NCI-H1417 (cell line): ENCODE data around the gene CHST3.
"Not testable (repeated sequence)": the region's sequence is repeated elsewhere in the genome, so short reads cannot be mapped to it uniquely, and the experiment has no call there.

ENCODE experiments used
- DNase-seq, 3 experiments: peaks; one replicate each; lab custom pipeline; 2025; lab: John Stamatoyannopoulos, UW

Gene CHST3

DNA sequence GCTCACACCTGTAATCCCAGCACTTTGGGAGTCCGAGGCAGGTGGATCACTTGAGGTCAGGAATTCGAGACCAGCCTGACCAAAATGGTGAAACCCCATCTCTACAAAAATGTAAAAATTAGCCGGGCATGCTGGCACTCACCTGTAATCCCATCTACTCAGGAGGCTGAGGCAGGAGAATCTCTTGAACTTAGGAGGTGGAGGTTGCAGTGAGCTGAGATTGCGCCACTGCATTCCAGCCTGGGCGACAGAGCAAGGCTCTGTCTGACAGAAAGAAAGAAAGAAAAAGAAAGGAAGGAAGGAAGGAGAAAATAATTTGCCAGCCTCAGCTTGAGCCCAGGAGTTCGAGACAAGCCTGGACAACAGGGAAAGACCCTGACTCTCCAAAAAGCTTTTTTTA lies 24.7 kb downstream of the CHST3 start:
- not testable (repeated sequence) for DNase-seq

DNA sequence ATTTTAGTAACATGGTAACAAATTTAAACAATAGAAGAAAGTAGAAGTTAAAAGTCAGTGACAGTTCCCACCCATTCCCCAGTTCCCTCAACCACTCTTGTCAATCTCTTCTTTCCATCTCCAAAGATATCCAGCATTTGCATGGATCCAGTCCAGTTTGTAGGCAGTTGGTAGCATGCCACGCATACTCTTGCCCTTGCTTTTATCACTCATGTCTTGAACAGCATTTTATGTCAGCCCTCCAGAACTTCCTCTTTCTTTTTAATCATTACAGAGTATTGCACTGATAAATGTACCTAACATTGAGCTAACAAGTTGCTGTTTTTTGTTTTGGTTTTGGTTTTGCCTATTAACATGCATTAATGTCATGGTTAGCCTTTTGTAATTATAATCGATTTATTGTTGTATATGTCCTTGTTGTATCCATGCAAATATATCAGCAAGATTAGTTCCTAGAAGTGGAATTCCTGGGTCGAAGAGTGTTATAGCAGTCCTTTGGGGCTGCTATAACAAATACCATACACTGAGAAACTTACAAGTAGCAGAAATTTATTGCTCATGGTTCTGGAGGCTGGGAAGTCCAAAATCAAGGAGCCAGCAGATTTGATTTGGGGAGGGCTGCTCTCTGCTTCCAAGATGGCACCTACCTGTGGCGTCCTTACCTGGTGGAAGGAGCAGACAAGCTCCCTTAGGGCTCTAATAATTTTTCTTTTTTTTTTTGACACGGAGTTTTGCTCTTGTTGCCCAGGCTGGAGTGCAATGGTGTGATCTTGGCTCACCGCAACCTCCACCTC lies 25.7 kb downstream of the CHST3 start:
- no peak for DNase-seq

GRCh38 chr10:71990706-71991269 lies 26.6 kb downstream of the CHST3 start:
- DNase-seq: no peak

DNA sequence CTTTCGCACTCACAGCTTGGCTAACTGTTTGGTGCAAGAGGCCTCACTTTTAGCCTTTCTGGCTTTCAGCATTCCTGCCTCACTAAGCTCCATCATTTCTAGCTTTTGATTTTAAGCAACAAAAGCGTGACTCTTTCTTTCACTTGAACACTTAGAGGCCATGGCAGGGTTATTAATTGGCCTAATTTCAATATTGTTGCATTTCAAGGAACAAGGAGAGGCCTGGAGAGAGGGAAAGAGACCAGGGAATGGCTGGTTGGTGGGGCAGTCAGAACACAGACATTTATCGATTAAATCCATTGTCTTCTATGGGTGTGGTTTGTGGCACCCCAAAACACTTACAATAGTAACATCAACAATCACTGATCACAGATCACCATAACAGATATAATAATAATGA lies 31.3 kb downstream of the CHST3 start:
- no peak for DNase-seq

DNA sequence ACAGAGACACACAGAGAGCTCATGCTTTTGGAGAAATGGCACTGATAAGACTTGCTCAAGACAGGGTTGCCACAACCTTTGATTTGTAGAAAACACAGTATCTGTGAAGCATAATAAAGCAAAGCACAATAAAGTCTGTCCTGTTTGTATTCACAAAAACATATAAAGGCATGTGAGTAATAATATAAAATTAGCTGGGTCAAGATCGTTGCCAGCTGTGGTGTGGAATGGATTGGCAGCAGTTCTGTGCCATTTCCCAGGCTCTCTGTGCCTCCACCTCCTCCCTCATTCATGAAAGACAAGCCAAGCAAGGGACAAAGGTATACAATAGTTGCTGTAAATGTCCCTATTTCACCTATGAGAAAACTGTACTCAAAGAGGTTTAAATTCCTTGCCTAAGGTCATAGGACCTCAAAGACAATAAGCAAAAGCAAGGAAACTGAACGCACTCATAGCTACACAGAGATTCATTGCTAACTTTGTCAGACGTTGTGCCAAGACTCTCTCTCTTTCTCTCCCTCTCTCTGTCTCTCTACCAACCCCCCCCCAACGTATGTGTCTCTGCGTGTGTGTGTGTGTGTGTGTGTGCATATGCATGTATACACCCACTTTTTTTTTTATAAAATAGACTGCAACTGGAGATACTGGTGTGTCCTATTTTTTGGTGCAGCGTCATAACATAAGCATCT lies 31.8 kb downstream of the CHST3 start:
- no peak for DNase-seq

DNA sequence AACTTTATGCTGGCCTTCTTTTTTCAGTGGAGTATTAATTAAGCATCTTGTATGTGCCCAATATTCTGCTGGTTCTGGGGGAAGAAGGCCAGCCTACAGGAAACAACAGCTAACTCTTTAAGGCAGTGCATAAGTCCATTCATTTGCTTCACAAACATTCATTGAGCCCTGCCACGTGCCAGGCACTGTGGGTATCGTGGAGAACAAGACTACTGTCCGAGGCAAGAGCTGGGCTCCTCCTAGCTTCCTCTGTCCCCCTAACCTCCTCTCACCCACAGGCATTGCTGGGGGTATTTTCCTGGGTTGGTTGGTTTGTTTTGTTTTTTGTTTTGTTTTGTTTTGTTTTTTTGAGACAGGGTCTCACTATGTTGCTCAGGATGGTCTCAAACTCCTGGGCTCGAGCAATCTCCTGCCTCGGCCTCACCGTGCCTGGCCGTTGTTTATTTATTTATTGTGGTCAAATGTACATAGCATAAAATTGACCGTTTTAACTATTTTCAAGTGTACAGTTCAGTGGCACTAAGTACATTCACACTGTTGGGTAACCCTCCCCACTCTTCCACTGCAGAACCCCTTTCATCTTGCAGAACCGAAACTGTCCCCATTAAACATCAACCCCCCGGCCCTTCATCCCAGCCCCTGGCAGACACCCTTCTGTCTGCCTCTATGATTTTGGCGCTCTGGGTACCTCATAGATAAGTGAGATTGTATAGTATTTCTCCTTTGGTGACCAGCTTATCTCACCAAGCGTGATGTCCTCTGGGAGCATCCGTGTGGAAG lies 32.6 kb downstream of the CHST3 start:
- DNase-seq: no peak

GRCh38 chr10:71998119-71998839 lies 34.1 kb downstream of the CHST3 start:
- DNase-seq: no peak

DNA sequence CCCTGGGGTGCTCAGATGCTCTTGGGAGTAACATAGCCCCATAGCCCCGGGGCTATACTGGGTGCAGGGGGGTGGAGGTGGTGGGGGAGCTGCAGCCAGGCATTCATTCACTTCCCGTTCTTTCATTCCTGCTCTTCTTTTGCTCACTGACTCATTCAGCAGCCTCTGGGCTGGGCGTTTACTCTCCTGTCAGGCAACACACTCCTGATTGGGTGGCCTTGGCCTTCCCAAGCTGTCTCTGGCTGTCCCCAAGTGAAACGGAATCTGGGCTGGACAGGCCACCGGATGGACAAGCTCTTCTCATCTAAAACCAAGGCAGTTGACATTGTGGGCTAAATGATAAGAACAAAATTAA lies 34.6 kb downstream of the CHST3 start:
- no peak for DNase-seq

DNA sequence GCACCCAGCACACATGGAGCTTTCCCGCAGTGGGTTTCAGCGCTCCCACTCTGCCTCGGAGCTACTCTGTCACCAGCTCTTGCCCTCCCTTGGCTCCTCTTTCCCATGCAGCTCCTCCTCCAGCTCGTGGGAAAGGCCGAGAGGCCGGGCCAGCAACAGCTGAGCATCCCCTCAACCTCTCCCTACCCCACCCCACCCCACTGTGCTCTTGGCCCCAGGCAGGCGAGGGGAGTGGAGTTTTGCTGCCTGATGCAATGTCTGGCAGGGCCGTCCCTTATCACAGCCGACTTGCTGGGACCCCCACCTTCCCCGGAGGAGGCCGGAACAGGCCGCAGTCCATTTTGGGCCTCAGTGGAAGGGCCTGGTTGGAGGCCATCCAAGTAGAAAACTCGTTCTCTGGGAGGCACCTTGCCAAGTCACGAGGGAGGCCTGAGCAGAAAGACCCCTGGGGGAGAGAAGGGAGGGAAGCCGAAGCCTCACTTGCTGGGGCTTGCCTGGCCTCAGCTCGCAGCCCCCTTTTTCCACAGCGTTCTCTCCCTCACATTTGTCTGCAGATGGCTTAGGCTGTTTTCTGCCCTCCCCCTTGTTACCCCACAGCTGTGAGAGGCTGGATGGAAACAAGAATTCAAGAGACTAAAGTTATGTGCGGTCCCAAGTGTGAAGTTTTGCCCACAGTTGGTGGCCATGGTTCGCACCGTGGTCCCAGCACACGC lies 35.3 kb downstream of the CHST3 start:
- no peak for DNase-seq

GRCh38 chr10:72000073-72001032 lies 36.2 kb downstream of the CHST3 start:
- DNase-seq: no peak

DNA sequence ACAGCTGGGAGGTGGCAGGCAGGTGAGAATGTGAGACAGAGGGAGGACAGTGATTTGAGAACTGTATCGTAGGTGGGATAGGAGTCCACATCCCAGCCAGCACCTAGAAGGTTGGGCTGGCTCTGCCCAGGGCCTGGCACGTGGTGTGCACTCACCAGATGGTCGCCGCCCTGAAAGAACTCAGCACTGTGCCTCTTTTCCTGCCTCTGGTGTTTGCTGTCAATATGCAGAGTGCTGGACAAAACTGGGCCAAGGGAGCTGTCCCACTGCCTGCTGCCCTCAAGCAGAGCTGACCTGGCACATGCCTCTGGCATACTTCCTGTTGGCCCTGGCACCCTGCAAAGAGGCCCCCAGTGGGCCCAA lies 36.8 kb downstream of the CHST3 start:
- DNase-seq: no peak

DNA sequence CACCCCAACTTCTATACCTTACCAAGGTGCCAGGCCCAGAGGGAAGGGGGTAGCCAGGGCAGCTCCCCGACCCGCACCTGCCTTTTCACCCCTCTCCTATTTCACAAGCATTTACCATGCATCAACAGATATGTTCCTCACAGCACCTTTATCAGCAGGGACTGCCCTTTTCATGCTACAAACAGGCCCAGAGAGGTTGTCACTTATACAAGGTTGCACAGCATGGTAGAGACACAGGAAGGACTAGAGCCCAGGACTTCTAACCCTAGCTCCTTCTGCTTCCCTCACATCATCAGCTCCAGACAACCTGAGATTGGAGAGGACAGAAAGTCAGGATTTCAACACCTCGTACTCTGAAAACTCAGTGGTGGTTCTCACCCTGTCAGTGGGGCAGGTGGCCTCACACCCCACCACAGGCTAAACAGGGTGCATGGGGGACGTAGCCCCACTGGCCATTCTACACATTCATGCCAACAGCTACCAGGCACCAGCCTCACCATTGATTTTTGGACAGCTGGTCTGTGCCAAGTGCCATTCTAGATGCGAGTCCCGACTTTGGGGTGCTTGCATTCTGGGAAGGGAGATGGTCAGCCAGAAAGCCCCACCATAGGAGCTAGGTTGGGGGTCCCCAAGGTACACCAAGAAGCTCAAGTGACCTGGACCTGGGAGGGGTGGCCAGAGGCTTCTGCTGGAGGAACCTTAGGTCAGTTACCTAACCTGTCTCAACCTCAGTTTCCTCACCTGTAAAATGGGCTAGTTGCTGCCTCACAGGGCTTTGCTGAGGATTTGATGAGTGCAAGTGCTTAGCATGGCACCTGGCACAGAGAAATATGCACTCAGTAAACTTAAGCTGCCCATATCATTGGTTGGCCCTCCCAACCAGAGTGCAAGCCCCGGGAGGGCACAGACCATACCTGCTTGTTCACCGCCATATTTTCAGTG lies 38.4 kb downstream of the CHST3 start:
- DNase-seq: no peak

DNA sequence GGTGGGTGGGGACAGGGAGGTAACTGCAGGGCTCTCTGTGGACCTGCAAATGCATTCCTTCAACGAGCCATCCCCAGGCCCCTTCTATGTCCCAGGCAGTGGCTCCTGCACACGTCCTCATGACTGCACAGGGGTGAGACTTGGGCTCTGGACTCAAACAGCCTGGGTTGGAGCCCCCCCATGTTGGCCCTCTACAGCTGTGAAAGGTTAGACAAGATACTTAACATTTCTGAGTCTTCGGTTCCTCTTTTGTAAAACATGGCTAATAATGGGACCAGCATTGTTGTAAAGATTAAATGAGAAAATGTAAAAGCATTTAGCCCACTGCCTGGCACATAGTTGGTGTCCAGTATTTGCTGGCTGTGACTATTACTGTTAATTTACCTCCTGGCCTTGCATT lies 41.8 kb downstream of the CHST3 start:
- DNase-seq: no peak

DNA sequence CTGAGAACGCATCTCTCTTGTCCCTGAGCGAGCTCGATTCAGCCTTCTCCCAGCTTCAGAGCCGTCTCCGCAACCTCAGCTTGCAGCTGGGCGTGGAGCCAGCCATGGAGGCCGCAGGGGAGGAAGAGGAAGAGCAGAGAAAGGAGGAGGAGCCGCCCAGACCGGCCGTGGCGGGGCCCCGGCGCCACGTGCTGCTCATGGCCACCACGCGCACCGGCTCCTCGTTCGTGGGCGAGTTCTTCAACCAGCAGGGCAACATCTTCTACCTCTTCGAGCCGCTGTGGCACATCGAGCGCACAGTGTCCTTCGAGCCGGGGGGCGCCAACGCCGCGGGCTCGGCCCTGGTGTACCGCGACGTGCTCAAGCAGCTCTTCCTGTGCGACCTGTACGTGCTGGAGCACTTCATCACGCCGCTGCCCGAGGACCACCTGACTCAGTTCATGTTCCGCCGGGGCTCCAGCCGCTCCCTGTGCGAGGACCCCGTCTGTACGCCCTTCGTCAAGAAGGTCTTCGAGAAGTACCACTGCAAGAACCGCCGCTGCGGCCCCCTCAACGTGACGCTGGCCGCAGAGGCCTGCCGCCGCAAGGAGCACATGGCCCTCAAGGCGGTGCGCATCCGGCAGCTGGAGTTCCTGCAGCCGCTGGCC lies 43.2 kb downstream of the CHST3 start:
- no peak for DNase-seq

GRCh38 chr10:72008096-72008981 lies 44.1 kb downstream of the CHST3 start:
- DNase-seq: no peak

DNA sequence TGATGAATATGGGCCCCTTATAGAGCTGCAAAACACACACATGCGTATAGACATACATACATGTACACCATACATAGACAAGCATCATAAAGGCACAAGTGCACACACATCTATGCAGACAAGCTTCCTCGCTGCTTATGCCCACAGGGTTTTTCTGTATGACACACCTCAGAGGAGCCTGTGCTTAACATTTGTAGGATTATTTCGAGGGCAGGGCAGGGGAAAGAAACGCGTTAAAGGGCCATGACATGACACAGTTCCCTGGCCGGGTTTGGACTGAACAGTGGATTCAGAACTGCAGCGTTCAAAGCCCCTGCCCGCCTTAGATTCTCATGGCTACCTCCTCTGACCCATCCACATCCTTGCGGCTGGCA lies 44.8 kb downstream of the CHST3 start:
- no peak for DNase-seq

GRCh38 chr10:72009425-72010081 lies 45.4 kb downstream of the CHST3 start:
- peak in 1 of 3 experiments; percentile 36 for DNase-seq
